Measurements from ENCODE around the gene TRAM2.

DNA sequence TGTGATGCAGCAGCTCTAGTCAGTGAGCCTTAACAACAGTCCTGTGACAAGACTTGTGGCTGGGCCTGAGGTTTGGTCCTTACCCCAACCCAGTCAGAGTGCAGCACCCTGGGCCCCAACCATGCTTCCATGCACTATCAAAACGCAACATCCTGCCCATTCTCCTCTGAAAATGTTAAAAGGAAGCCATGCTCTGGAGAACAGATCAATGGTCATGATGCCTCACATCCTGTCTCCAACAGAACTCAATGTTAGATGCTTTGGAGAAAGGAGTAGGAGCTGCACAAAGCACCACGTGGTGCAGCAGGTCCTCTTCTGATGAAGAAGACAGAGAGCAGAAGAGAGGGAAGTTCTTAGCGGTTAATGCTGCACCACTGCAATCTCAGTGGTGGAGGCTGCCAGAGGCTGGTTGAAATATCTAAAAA lies 41.9 kb downstream of the TRAM2 start:
- TF ChIP-seq, protein P1, sequence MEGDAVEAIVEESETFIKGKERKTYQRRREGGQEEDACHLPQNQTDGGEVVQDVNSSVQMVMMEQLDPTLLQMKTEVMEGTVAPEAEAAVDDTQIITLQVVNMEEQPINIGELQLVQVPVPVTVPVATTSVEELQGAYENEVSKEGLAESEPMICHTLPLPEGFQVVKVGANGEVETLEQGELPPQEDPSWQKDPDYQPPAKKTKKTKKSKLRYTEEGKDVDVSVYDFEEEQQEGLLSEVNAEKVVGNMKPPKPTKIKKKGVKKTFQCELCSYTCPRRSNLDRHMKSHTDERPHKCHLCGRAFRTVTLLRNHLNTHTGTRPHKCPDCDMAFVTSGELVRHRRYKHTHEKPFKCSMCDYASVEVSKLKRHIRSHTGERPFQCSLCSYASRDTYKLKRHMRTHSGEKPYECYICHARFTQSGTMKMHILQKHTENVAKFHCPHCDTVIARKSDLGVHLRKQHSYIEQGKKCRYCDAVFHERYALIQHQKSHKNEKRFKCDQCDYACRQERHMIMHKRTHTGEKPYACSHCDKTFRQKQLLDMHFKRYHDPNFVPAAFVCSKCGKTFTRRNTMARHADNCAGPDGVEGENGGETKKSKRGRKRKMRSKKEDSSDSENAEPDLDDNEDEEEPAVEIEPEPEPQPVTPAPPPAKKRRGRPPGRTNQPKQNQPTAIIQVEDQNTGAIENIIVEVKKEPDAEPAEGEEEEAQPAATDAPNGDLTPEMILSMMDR (IDR thresholded peaks at IDR 0.05), result no peak
- TF ChIP-seq POLR2A (IDR thresholded peaks at IDR 0.05) (no peak), EP300 (IDR thresholded peaks at IDR 0.05) (no peak)

Data from tibial nerve (tissue), 4 donors.